HepG2 (cell line): ENCODE results near the gene MAP2K5. TPM values are rescaled to one million over a fixed set of nuclear protein-coding genes. Genes with fewer than 3 reads are reported as not detected.

Experiments used
- ATAC-seq: fragments of 200-7000 bp; cut with Tn5 transposase; 3 replicates; pipeline ENCODE4 v1.9.1; 2020; ENCODE audit warnings: mild to moderate bottlenecking, moderate library complexity
- BruUV-seq: library from RNA; stranded (reverse); fragments of 400-500 nt; replicated peaks from 2 replicates; lab custom pipeline; 2021; lab: Mats Ljungman, UMichigan
- CTCF ChIA-PET: fragments of 300-600 bp; formaldehyde crosslinking; extraction: SDS; loops from one replicate; lab custom pipeline; 2021; ENCODE audit warnings: low total read pairs, inconsistent platforms, low intra/inter-chr PET ratio; lab: Yijun Ruan, JAX
- POLR2A ChIA-PET: fragments of 350-600 bp; sonication (Branson Sonifier 250); formaldehyde crosslinking; loops from one replicate; lab custom pipeline; 2020; ENCODE audit warnings: antibody characterized with exemption, inconsistent platforms; lab: Yijun Ruan, JAX
- DNase-seq: peaks from one replicate; pipeline ENCODE4 v3.0.0-alpha.2; 2015; ENCODE audit warnings: low spot score
- FAIRE-seq: peaks from 3 replicates; lab custom pipeline; 2011; peaks lifted over from hg19 to GRCh38; lab: Jason Lieb, UNC
- H2AFZ ChIP-seq: one replicate; pipeline ENCODE4 v1.6.1; 2011; ENCODE audit warnings: low read length, inconsistent platforms
- H3K27ac ChIP-seq: fragments of 300-600 bp; 3 replicates; pipeline ENCODE4 v1.8.0; 2011; ENCODE audit warnings: mixed run types, mild to moderate bottlenecking, mixed read lengths, low read length, inconsistent platforms; ENCODE audit not compliant: insufficient read depth; ENCODE audit errors: extremely low read length
- H3K27me3 ChIP-seq, 2 experiments: fragments of 200-600 bp in 1 of 2; 2 replicates in 1 of 2; 3 replicates in 1 of 2; pipeline versions ENCODE4 v1.6.0 to v1.8.0; 2011; ENCODE audit warnings: low read length in 2 of 2, mild to moderate bottlenecking in 2 of 2, moderate library complexity in 2 of 2, inconsistent platforms in 1 of 2; ENCODE audit not compliant: insufficient read depth in 2 of 2, control insufficient read depth in 1 of 2
- H3K36me3 ChIP-seq, 2 experiments: fragments of 200-600 bp in 1 of 2; replicated peaks in 1 of 2; 2 replicates in 1 of 2; 3 replicates in 1 of 2; pipeline versions ENCODE4 v1.5.1 to v1.8.0; 2011; ENCODE audit warnings: low read length in 2 of 2, inconsistent platforms in 1 of 2; ENCODE audit not compliant: insufficient read depth in 2 of 2, control insufficient read depth in 1 of 2
- H3K4me1 ChIP-seq: 2 replicates; pipeline ENCODE4 v1.5.1; 2012; ENCODE audit warnings: low read length, inconsistent platforms; ENCODE audit not compliant: insufficient read depth
- H3K4me2 ChIP-seq: 2 replicates; pipeline ENCODE4 v1.6.0; 2011; ENCODE audit warnings: low read depth, low read length, inconsistent platforms
- H3K4me3 ChIP-seq, 3 experiments: fragments of 200-600 bp in 1 of 3; sonication (generic), shearing (Covaris generic) in 1 of 3; replicated peaks in 1 of 3; 2 replicates each; pipeline ENCODE4 v1.5.1; 2011 to 2016; ENCODE audit warnings: low read length in 3 of 3, inconsistent platforms in 2 of 3, low read depth in 2 of 3, mild to moderate bottlenecking in 2 of 3, control low read depth in 1 of 3, mixed read lengths in 1 of 3; ENCODE audit not compliant: insufficient read depth in 1 of 3
- H3K79me2 ChIP-seq: one replicate; pipeline ENCODE4 v1.6.1; 2011; ENCODE audit warnings: low read length, inconsistent platforms; ENCODE audit not compliant: insufficient read depth
- H3K9ac ChIP-seq: 2 replicates; pipeline ENCODE4 v1.6.0; 2011; ENCODE audit warnings: mild to moderate bottlenecking, low read depth, low read length, inconsistent platforms; ENCODE audit not compliant: insufficient read depth
- H3K9me3 ChIP-seq: 2 replicates; pipeline ENCODE4 v1.5.1; 2012; ENCODE audit warnings: mild to moderate bottlenecking, low read length
- H4K20me1 ChIP-seq: 2 replicates; pipeline ENCODE4 v1.6.0; 2011; ENCODE audit warnings: inconsistent platforms, mild to moderate bottlenecking, low read length, moderate library complexity; ENCODE audit not compliant: insufficient read depth
- AGO1 ChIP-seq: fragments of 200-400 bp; formaldehyde crosslinking; IDR thresholded peaks from 2 replicates; pipeline ENCODE4 v1.6.1; 2017; ENCODE audit warnings: mild to moderate bottlenecking, low read depth, low read length, moderate library complexity; ENCODE audit not compliant: poor library complexity, severe bottlenecking
- HDAC2 ChIP-seq: sonication (generic); formaldehyde crosslinking; IDR thresholded peaks from 2 replicates; pipeline ENCODE4 v1.4.0; 2020; ENCODE audit warnings: missing genetic modification reagents
- HMGXB4 ChIP-seq, 2 experiments: sonication (generic) in 1 of 2; formaldehyde crosslinking in 1 of 2; IDR thresholded peaks; 2 replicates each; pipeline versions ENCODE4 v1.4.0 to v1.6.1; 2018 to 2020; ENCODE audit warnings: missing genetic modification reagents in 2 of 2, borderline replicate concordance in 1 of 2, low read depth in 1 of 2, mild to moderate bottlenecking in 1 of 2, missing biosample characterization in 1 of 2
- HNRNPH1 ChIP-seq: fragments of 200-400 bp; formaldehyde crosslinking; optimal IDR thresholded peaks from 2 replicates; pipeline ENCODE3; 2017; ENCODE audit warnings: mild to moderate bottlenecking, low read depth, low read length
- HNRNPK ChIP-seq: fragments of 200-400 bp; formaldehyde crosslinking; IDR thresholded peaks from 2 replicates; pipeline ENCODE4 v1.6.1; 2018; ENCODE audit warnings: low read length, low read depth, moderate library complexity, mild to moderate bottlenecking; ENCODE audit not compliant: poor library complexity, severe bottlenecking
- MAFF ChIP-seq: IDR thresholded peaks from 2 replicates; pipeline ENCODE4 v1.6.1; 2011; ENCODE audit warnings: low read depth, low read length, improper control_type of control experiment
- MEIS1 ChIP-seq: sonication (generic); formaldehyde crosslinking; IDR thresholded peaks from 2 replicates; pipeline ENCODE4 v1.9.0; 2021; ENCODE audit warnings: mild to moderate bottlenecking, missing genetic modification reagents, moderate library complexity, borderline replicate concordance
- RBFOX2 ChIP-seq: fragments of 200-400 bp; formaldehyde crosslinking; IDR thresholded peaks from 2 replicates; pipeline ENCODE4 v1.6.1; 2017; ENCODE audit warnings: low read depth, mild to moderate bottlenecking, low read length
- RNF2 ChIP-seq: fragments of 450-650 bp; conservative IDR thresholded peaks from 2 replicates; pipeline ENCODE4 v1.6.1; 2016; ENCODE audit warnings: low read depth
- USF2 ChIP-seq, 2 experiments: sonication (generic) in 1 of 2; formaldehyde crosslinking in 1 of 2; IDR thresholded peaks; 2 replicates each; pipeline versions ENCODE4 v1.5.1 to v1.6.1; 2011 to 2020; ENCODE audit warnings: borderline replicate concordance in 1 of 2, low read depth in 1 of 2, low read length in 1 of 2, mild to moderate bottlenecking in 1 of 2, missing genetic modification reagents in 1 of 2, moderate library complexity in 1 of 2
- ZNF331 ChIP-seq: sonication (generic); formaldehyde crosslinking; IDR thresholded peaks from 2 replicates; pipeline ENCODE4 v1.4.0; 2020; ENCODE audit warnings: missing genetic modification reagents
- ZNF414 ChIP-seq: sonication (generic); formaldehyde crosslinking; IDR thresholded peaks from 2 replicates; pipeline ENCODE4 v1.5.0; 2020; ENCODE audit warnings: missing genetic modification reagents
- ZNF660 ChIP-seq: sonication (generic); formaldehyde crosslinking; IDR thresholded peaks from 2 replicates; pipeline ENCODE4 v1.5.1; 2020; ENCODE audit warnings: mild to moderate bottlenecking, low read depth, missing genetic modification reagents, borderline replicate concordance
- ZNF709 ChIP-seq: sonication (generic); formaldehyde crosslinking; IDR thresholded peaks from 2 replicates; pipeline ENCODE4 v1.5.0; 2020; ENCODE audit warnings: mild to moderate bottlenecking, missing genetic modification reagents
- ZNF850 ChIP-seq: sonication (generic); formaldehyde crosslinking; conservative IDR thresholded peaks from 2 replicates; pipeline ENCODE4 v1.9.0; 2021; ENCODE audit warnings: mild to moderate bottlenecking, missing genetic modification reagents
- WGBS: methylation state at CpG from one replicate; pipeline ENCODE4 v1.1.6; 2017; ENCODE audit warnings: low lambda C conversion rate; 5-methylcytosine and 5-hydroxymethylcytosine counted together
- in situ Hi-C: cut with HindIII; loops from 2 replicates; pipeline ENCODE4 v1.10.0; 2017; ENCODE audit warnings: low pct_unique_long_range_greater_than_20kb; ENCODE audit not compliant: extremely low pct_ligation_motif_present
- intact Hi-C: fragments of 100-400 bp; cut with micrococcal nuclease; formaldehyde crosslinking; loops from one replicate; pipeline ENCODE4 v1.10.0; 2022; ENCODE audit not compliant: unreplicated experiment
- polyA plus RNA-seq, 8 experiments: library from polyadenylated mRNA; depleted of rRNA in 3 of 8; stranded (reverse) in 7 of 8; unstranded in 1 of 8; fragments of >200 nt; fragmentation: Illumina TruSeq in 4 of 8; extraction: Trizol in 4 of 8; gene quantifications; 2 replicates each; pipeline versions ENCODE4 v1.2.1 to v1.2.3, GENCODE V29; 2011 to 2016; ENCODE audit warnings: low read depth in 4 of 8, missing spikeins in 1 of 8, mixed read lengths in 1 of 8; ENCODE audit not compliant: insufficient read depth in 1 of 8
- total RNA-seq, 5 experiments: library from RNA; depleted of rRNA; stranded (reverse); fragments of >200 nt; fragmentation: Illumina TruSeq; extraction: Trizol; gene quantifications; 2 replicates each; pipeline ENCODE4 v1.2.3, GENCODE V29; 2016; ENCODE audit warnings: low read depth in 1 of 5

Gene MAP2K5
- total and polyA plus RNA-seq, 2 of the 13 experiments (the other 11 are each of a cell fraction or from before 2014, with no cell fraction given), result 4.0 to 4.3 TPM

GRCh38 chr15:67534360-67534759, 8.1 kb upstream of the MAP2K5 start (continued):
- TF ChIP-seq HNRNPK (no peak), AGO1 (no peak), ZNF850 (CRISPR knock-in tag) (no peak)

- Histone ChIP-seq H3K27me3 (no peaks in the 10 kb centered on the region; a peak in 1 of 5 replicates), H3K9ac (no peak overlapping the region), H3K36me3 (no peaks in the 10 kb centered on the region), H3K4me1 (peaks cover 16% of the 10 kb centered on the region), H3K4me2 (no peak overlapping the region), H4K20me1 (no peaks in the 10 kb centered on the region), H2AFZ (no peak overlapping the region), H3K9me3 (no peaks in the 10 kb centered on the region), H3K27ac (no peak overlapping the region), H3K79me2 (no peaks in the 10 kb centered on the region), H3K4me3 (no peak overlapping the region)
- FAIRE-seq (no peak), DNase-seq (no peak), ATAC-seq (no peak)
- in situ Hi-C loops (no loop called here), intact Hi-C loops (no loop called here)
- 90% methylated on average over 1 of the region's 1 CpG for WGBS
- no peak for TF ChIP-seq HDAC2 (CRISPR knock-in tag)
- TF ChIP-seq ZNF660 (CRISPR knock-in tag), result no peak
- no peak for TF ChIP-seq ZNF709 (CRISPR knock-in tag)
- no peak for TF ChIP-seq HNRNPH1
- no peak for TF ChIP-seq USF2 (IDR thresholded peaks at IDR 0.05; ENCODE audit: low read depth, low read length)
- no peak for TF ChIP-seq USF2 (CRISPR knock-in tag; IDR thresholded peaks at IDR 0.05; ENCODE audit: borderline replicate concordance)
- TF ChIP-seq ZNF331 (CRISPR knock-in tag), result no peak
- no peak for TF ChIP-seq HMGXB4 (CRISPR knock-in tag; IDR thresholded peaks at IDR 0.05; ENCODE audit: borderline replicate concordance in 1 of 2, low read depth in 1 of 2)
- no peak for TF ChIP-seq MEIS1 (CRISPR knock-in tag)
- no peak for TF ChIP-seq RNF2
- TF ChIP-seq MAFF, result no peak
- no peak for TF ChIP-seq ZNF414 (CRISPR knock-in tag)
- TF ChIP-seq RBFOX2, result no peak
- CTCF ChIA-PET, result no interaction called here
- no TSS peak for BruUV-seq
- POLR2A ChIA-PET, result interaction anchor here (1.8 kb wide), 1 partner anchor 16 kb away, joined by 4 read pairs; the partner anchor contains the start of gene C15orf61
These were observed 4.7 kb upstream of the MAP2K5 start for GRCh38 chr15:67537771-67538170.
